IPS-18c (cell line): Measurements from ENCODE around the gene LCE3A.
"Not testable (repeated sequence)": the region's sequence is repeated elsewhere in the genome, so short reads cannot be mapped to it uniquely, and the experiment has no call there.

Source experiments
- H3K4me3 ChIP-seq: 2 replicates; pipeline ENCODE4 v1.7.0; 2013; ENCODE audit warnings: low read depth, mild to moderate bottlenecking, low read length, moderate library complexity; ENCODE audit not compliant: insufficient read depth
- H3K9me3 ChIP-seq: one replicate; pipeline ENCODE4 v1.6.1; 2013; ENCODE audit warnings: mild to moderate bottlenecking, low read length, moderate library complexity; ENCODE audit not compliant: control insufficient read depth, insufficient read depth

Gene LCE3A, protein sequence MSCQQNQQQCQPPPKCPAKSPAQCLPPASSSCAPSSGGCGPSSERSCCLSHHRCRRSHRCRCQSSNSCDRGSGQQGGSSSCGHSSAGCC

GRCh38 chr1:152622803-152623202, at the start of gene LCE3A:
Gene LCE3A (minus strand): TSS chr1:152623103. CDS start chr1:152623103, 0 bp downstream.
- Histone ChIP-seq H3K4me3 (no peak within 1 kb of the TSS), H3K9me3 (peaks cover 30% of the 10 kb centered on the region)

GRCh38 chr1:152667648-152668047, 44.7 kb upstream of the LCE3A start:
- H3K4me3 ChIP-seq = no peak overlapping the region
- H3K9me3 ChIP-seq = peaks cover 12% of the 10 kb centered on the region

DNA sequence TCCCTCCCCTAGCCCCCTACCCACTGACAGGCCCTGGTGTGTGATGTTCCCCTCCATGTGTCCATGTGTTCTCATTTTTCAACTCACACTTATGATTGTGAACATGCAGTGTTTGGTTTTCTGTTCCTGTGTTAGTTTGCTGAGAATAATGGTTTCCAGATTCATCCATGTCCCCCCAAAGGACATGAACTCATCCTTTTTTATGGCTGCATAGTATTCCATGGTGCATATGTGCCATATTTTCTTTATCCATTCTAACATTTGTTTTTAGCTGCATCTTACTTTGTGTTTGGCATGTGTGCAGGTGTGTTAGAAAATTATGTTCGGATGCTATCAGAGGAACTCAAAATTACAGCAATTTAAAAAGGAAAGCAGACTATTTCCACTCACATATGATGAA, 43.3 kb upstream of the LCE3A start:
- H3K4me3 ChIP-seq = not testable (repeated sequence)
- H3K9me3 ChIP-seq = peaks cover 12% of the 10 kb centered on the region

- H3K9me3 ChIP-seq = peaks cover 12% of the 10 kb centered on the region
- no peak within 1 kb of the TSS; the same call in 1 of the 2 replicates for H3K4me3 ChIP-seq
Observed at GRCh38 chr1:152663098-152663497, 40.2 kb upstream of the LCE3A start, which contains the start of gene LCE2D. Gene LCE2D (plus strand): TSS chr1:152663380. CDS start chr1:152664106, 726 bp downstream.

DNA sequence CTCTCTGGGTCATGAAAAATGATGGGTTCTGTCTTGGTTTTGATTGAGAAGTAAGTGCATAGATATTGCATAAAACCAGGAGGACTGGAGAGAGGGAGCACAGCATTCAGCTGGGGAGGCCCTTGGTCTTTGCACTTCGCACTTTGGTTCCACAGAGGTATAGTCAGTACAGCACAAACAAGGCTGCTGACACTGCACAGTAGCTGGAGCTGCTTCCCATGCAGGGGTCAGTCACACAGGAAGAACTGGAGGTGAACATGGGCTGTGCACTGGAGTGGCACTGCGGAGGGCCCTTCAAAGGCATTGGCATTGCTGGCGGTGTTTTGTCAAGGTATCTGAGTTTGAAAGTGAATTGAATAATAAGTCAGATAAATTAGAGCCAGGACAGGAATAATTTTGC, 35.7 kb upstream of the LCE3A start:
- H3K4me3 ChIP-seq = no peak overlapping the region
- peaks cover 4% of the 10 kb centered on the region for H3K9me3 ChIP-seq

DNA sequence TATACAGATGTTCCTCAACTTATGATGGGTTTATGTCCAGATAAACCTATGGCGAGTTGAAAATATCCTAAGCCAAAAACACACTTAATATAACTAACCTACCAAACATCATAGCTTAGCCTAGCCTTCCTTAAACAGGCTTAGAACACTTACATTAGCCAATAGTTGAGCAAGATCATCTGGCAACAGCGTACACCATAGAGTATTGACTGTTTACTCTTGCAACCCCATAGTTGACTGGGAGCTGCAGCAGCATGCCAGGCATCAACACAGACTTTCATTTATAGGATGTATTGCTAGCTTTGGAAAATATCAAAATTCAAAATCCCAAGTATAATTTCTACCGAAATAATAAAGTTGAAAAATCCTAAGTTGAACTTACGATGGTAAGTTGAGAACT, 34.8 kb upstream of the LCE3A start:
- peaks cover 4% of the 10 kb centered on the region for H3K9me3 ChIP-seq

GRCh38 chr1:152656459-152656858, 33.6 kb upstream of the LCE3A start:
- peaks cover 4% of the 10 kb centered on the region for H3K9me3 ChIP-seq
- H3K4me3 ChIP-seq = no peak overlapping the region

More for the DNA sequence above, 34.8 kb upstream of the LCE3A start:
- no peak overlapping the region for H3K4me3 ChIP-seq

- Histone ChIP-seq H3K4me3 (no peak overlapping the region), H3K9me3 (peaks cover 4% of the 10 kb centered on the region)
Observed at GRCh38 chr1:152654110-152654509, 31.2 kb upstream of the LCE3A start.

GRCh38 chr1:152646656-152647055, 23.8 kb upstream of the LCE3A start:
- Histone ChIP-seq H3K4me3 (no peak overlapping the region), H3K9me3 (peaks cover 8% of the 10 kb centered on the region)

DNA sequence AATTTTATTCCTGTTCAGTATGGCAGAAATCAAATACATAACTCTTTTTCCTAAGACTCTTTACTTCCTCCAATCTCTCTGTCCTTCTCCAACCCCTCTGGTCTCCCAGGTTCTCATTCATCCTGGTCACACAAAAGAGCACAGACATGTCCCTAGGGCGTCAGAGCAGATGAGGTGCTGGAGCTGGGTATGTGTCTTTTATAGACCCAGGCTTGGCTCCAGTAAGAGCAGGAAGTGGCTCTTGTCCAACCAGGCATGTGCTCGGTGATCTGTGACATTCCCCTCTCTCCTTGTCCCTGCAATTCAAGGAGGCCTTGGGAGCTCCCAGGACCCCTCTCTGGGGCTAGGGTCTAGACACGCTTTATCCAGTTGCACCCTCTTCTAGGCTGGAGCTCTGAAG, 22.2 kb upstream of the LCE3A start:
- H3K9me3 ChIP-seq = peaks cover 14% of the 10 kb centered on the region
- no peak overlapping the region for H3K4me3 ChIP-seq

- Histone ChIP-seq H3K4me3 (no peak overlapping the region), H3K9me3 (peaks cover 14% of the 10 kb centered on the region)
Observed at GRCh38 chr1:152643945-152644344, 21.0 kb upstream of the LCE3A start.

GRCh38 chr1:152640351-152640750, 17.4 kb upstream of the LCE3A start:
- H3K4me3 ChIP-seq = no peak overlapping the region
- peaks cover 15% of the 10 kb centered on the region for H3K9me3 ChIP-seq

GRCh38 chr1:152630596-152630995, 7.7 kb upstream of the LCE3A start:
- Histone ChIP-seq H3K9me3 (peaks cover 15% of the 10 kb centered on the region), H3K4me3 (no peak overlapping the region)

- Histone ChIP-seq H3K9me3 (peaks cover 29% of the 10 kb centered on the region), H3K4me3 (no peak overlapping the region)
Observed at GRCh38 chr1:152626744-152627143, 3.8 kb upstream of the LCE3A start.

- no peak overlapping the region for H3K4me3 ChIP-seq
Observed at GRCh38 chr1:152623203-152623844, 421 bp upstream of the LCE3A start.

GRCh38 chr1:152621993-152622392, 910 bp downstream of the LCE3A start:
- H3K9me3 ChIP-seq = peaks cover 30% of the 10 kb centered on the region

More at GRCh38 chr1:152623203-152623844, 421 bp upstream of the LCE3A start:
- H3K9me3 ChIP-seq = peaks cover 30% of the 10 kb centered on the region

DNA sequence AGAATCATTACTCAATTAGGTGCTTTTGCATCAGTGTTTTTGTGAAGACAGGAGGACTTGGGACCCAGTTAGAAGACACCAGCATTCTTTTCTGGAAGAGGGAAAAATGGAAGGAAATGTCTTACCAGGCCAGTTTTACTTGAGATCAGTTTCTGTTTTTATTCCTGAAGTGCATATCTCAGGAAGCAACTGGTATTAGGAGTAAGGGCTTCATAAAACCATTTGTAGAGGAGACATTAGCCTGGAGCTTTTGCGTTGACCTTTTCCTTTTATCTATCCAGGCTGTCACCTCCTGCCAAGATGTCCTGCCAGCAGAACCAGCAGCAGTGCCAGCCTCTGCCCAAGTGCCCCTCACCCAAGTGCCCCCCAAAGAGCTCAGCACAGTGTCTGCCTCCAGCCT, 9.4 kb downstream of the LCE3A start, which contains the start of gene LCE3B:
Gene LCE3B, plus strand, starts transcription at position 301 of the 400 bp plus-strand sequence. Its CDS starts 0 bp downstream, at position 301.
- H3K4me3 ChIP-seq = no peak within 1 kb of the TSS
- peaks cover 9% of the 10 kb centered on the region for H3K9me3 ChIP-seq

More at GRCh38 chr1:152621993-152622392, 910 bp downstream of the LCE3A start:
- no peak overlapping the region for H3K4me3 ChIP-seq

GRCh38 chr1:152599934-152600333, 23.0 kb downstream of the LCE3A start, which contains the start of gene LCE3C:
Gene LCE3C (plus strand): TSS chr1:152600234. CDS start chr1:152600732, 498 bp downstream.
- Histone ChIP-seq H3K4me3 (no peak within 1 kb of the TSS), H3K9me3 (peaks cover 14% of the 10 kb centered on the region)
